HEK293 (cell line): Measurements from ENCODE around the gene LRRC4C.

Experiments
- CTCF ChIA-PET: fragments of 350-600 bp; formaldehyde crosslinking; extraction: SDS; loops from one replicate; lab custom pipeline; 2021; ENCODE audit warnings: antibody characterized with exemption; lab: Yijun Ruan, JAX
- POLR2A ChIA-PET: fragments of 300-600 bp; formaldehyde crosslinking; extraction: SDS; loops from one replicate; lab custom pipeline; 2020; ENCODE audit warnings: antibody characterized with exemption, inconsistent platforms; lab: Yijun Ruan, JAX
- H3K27ac ChIP-seq: fragments of 200-500 bp; sonication (Bioruptor generic); 2 replicates; pipeline ENCODE4 v1.5.1; 2014; ENCODE audit warnings: low read depth, low read length, control low read depth, inconsistent platforms; ENCODE audit errors: extremely low read depth
- H3K36me3 ChIP-seq, 2 experiments: fragments of 200-500 bp in 1 of 2; sonication (Bioruptor generic) in 1 of 2; 1 replicate in 1 of 2; 2 replicates in 1 of 2; pipeline ENCODE4 v1.5.1; 2014 to 2017; ENCODE audit warnings: inconsistent platforms in 2 of 2, low read length in 2 of 2; ENCODE audit not compliant: control insufficient read depth in 2 of 2, insufficient read depth in 1 of 2
- H3K4me1 ChIP-seq: fragments of 200-500 bp; sonication (Bioruptor generic); 2 replicates; pipeline ENCODE4 v1.5.1; 2014; ENCODE audit warnings: mild to moderate bottlenecking, low read length, inconsistent platforms; ENCODE audit not compliant: control insufficient read depth, insufficient read depth
- H3K4me3 ChIP-seq: 2 replicates; pipeline ENCODE4 v1.5.1; 2011; ENCODE audit warnings: low read depth, mild to moderate bottlenecking, control low read depth, low read length, moderate library complexity
- H3K9me3 ChIP-seq: fragments of 200-500 bp; sonication (Bioruptor generic); 2 replicates; pipeline ENCODE4 v1.5.1; 2014; ENCODE audit warnings: low read depth, low read length, inconsistent platforms; ENCODE audit not compliant: control insufficient read depth, insufficient read depth
- BCL11A ChIP-seq: fragments of 450-650 bp; formaldehyde crosslinking; IDR thresholded peaks from 2 replicates; pipeline ENCODE4 v1.5.1; 2016; ENCODE audit warnings: low read depth, missing biosample characterization, missing genetic modification characterization
- EGR2 ChIP-seq: fragments of 450-650 bp; formaldehyde crosslinking; IDR thresholded peaks from 2 replicates; pipeline ENCODE4 v1.5.1; 2016; ENCODE audit warnings: low read depth, missing biosample characterization, missing genetic modification characterization
- KLF1 ChIP-seq: fragments of 450-650 bp; formaldehyde crosslinking; IDR thresholded peaks from 2 replicates; pipeline ENCODE4 v1.5.1; 2016; ENCODE audit warnings: missing biosample characterization, missing genetic modification characterization
- KLF10 ChIP-seq: fragments of 450-650 bp; IDR thresholded peaks from 2 replicates; pipeline ENCODE4 v1.5.1; 2018; ENCODE audit warnings: missing biosample characterization, mild to moderate bottlenecking, missing genetic modification characterization
- KLF17 ChIP-seq: fragments of 450-650 bp; formaldehyde crosslinking; IDR thresholded peaks from 2 replicates; pipeline ENCODE4 v1.5.1; 2016; ENCODE audit warnings: missing biosample characterization, missing genetic modification characterization
- PRDM1 ChIP-seq: fragments of 450-650 bp; formaldehyde crosslinking; IDR thresholded peaks from 2 replicates; pipeline ENCODE4; 2016; ENCODE audit warnings: missing biosample characterization, missing genetic modification characterization
- REPIN1 ChIP-seq: fragments of 450-650 bp; formaldehyde crosslinking; IDR thresholded peaks from 2 replicates; pipeline ENCODE4 v1.5.1; 2017; ENCODE audit warnings: missing biosample characterization, missing genetic modification characterization, low read depth
- SALL2 ChIP-seq: fragments of 450-650 bp; formaldehyde crosslinking; IDR thresholded peaks from 2 replicates; pipeline ENCODE4 v1.5.0; 2017; ENCODE audit warnings: missing biosample characterization, mild to moderate bottlenecking, missing genetic modification characterization, borderline replicate concordance
- SCRT2 ChIP-seq: fragments of 450-650 bp; formaldehyde crosslinking; IDR thresholded peaks from 2 replicates; pipeline ENCODE4 v1.5.1; 2016; ENCODE audit warnings: missing biosample characterization, missing genetic modification characterization
- ZBTB20 ChIP-seq: fragments of 450-650 bp; formaldehyde crosslinking; IDR thresholded peaks from 2 replicates; pipeline ENCODE4 v1.5.1; 2016; ENCODE audit warnings: missing biosample characterization, missing genetic modification characterization
- ZBTB6 ChIP-seq: fragments of 450-650 bp; formaldehyde crosslinking; IDR thresholded peaks from 2 replicates; pipeline ENCODE4 v1.5.1; 2017; ENCODE audit warnings: missing biosample characterization, missing genetic modification characterization
- ZNF174 ChIP-seq: fragments of 450-650 bp; formaldehyde crosslinking; IDR thresholded peaks from 2 replicates; pipeline ENCODE4 v1.5.0; 2017; ENCODE audit warnings: missing biosample characterization, mild to moderate bottlenecking, missing genetic modification characterization
- ZNF175 ChIP-seq: fragments of 450-650 bp; formaldehyde crosslinking; IDR thresholded peaks from 2 replicates; pipeline ENCODE4 v1.5.1; 2016; ENCODE audit warnings: missing biosample characterization, missing genetic modification characterization
- ZNF211 ChIP-seq: fragments of 450-650 bp; formaldehyde crosslinking; IDR thresholded peaks from 2 replicates; pipeline ENCODE4 v1.5.1; 2016; ENCODE audit warnings: low read depth, missing biosample characterization, missing genetic modification characterization
- ZNF248 ChIP-seq: fragments of 450-650 bp; formaldehyde crosslinking; IDR thresholded peaks from 2 replicates; pipeline ENCODE4 v1.5.1; 2017; ENCODE audit warnings: missing biosample characterization, missing genetic modification characterization
- ZNF292 ChIP-seq: fragments of 450-650 bp; formaldehyde crosslinking; IDR thresholded peaks from 2 replicates; pipeline ENCODE4 v1.5.1; 2016; ENCODE audit warnings: low read depth, missing biosample characterization, missing genetic modification characterization, borderline replicate concordance
- ZNF302 ChIP-seq: fragments of 450-650 bp; formaldehyde crosslinking; IDR thresholded peaks from 2 replicates; pipeline ENCODE4 v1.5.1; 2016; ENCODE audit warnings: missing biosample characterization, missing genetic modification characterization, low read depth
- ZNF335 ChIP-seq: fragments of 450-650 bp; formaldehyde crosslinking; conservative IDR thresholded peaks from 2 replicates; pipeline ENCODE4 v1.5.1; 2016; ENCODE audit warnings: missing biosample characterization, missing genetic modification characterization
- ZNF341 ChIP-seq: fragments of 450-650 bp; formaldehyde crosslinking; IDR thresholded peaks from 2 replicates; pipeline ENCODE4; 2016; ENCODE audit warnings: low read depth, missing biosample characterization, missing genetic modification characterization
- ZNF549 ChIP-seq: fragments of 450-650 bp; IDR thresholded peaks from 2 replicates; pipeline ENCODE4 v1.5.1; 2018; ENCODE audit warnings: missing biosample characterization, missing genetic modification characterization, mild to moderate bottlenecking, inconsistent platforms, moderate library complexity
- ZNF645 ChIP-seq: fragments of 450-650 bp; formaldehyde crosslinking; IDR thresholded peaks from 2 replicates; pipeline ENCODE4; 2016; ENCODE audit warnings: missing biosample characterization, missing genetic modification characterization
- ZNF654 ChIP-seq: fragments of 450-650 bp; formaldehyde crosslinking; IDR thresholded peaks from 2 replicates; pipeline ENCODE4 v1.5.1; 2016; ENCODE audit warnings: low read depth, missing biosample characterization, missing genetic modification characterization
- ZNF830 ChIP-seq: fragments of 450-650 bp; IDR thresholded peaks from 2 replicates; pipeline ENCODE4 v1.5.0; 2018; ENCODE audit warnings: missing biosample characterization, missing genetic modification characterization, low read depth, mild to moderate bottlenecking, moderate library complexity
- TF ChIP-seq, protein P1 (sequence below): fragments of 450-650 bp; formaldehyde crosslinking; IDR thresholded peaks from 2 replicates; pipeline ENCODE4 v1.5.1; 2016; ENCODE audit warnings: missing biosample characterization, missing genetic modification characterization
- TF ChIP-seq, protein P2 (sequence below): fragments of 450-650 bp; formaldehyde crosslinking; IDR thresholded peaks from 2 replicates; pipeline ENCODE4 v1.5.1; 2016; ENCODE audit warnings: missing biosample characterization, missing genetic modification characterization
- TF ChIP-seq, protein P3 (sequence below): fragments of 450-650 bp; formaldehyde crosslinking; IDR thresholded peaks from 2 replicates; pipeline ENCODE4 v1.5.1; 2016; ENCODE audit warnings: missing biosample characterization, missing genetic modification characterization

Gene LRRC4C

DNA sequence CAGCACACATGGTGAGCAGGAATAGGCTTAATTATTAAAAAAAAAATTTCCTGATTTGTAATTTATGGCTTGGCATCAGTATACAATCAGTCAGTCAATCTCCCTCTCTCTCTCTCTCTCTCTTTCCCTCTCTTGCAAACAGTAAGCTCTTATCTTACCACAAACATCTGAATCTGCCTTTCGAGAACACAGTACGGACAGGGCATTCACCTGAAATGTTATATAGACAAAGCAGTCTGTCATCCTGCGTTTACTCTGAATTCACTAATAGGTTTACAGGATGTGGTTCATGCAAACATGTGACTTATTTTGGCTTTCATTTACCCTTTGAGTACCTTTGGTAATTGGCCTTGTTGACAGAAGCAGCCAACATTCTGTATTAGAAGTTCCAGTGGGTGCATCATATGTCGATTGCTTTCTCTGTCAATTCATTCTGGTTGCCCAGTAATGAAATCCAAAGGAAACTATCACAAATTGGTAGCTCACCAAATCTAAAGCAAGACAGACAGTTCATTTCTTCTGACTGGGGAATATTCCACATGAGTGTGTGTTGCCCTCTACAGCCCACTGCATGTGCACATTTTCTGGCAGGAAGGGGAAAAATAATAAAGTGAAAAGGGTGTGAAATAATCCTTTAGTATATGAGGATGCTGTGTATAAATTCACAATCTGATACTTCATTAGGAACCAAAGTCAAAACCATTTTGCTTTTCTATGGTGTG is 1058.2 kb downstream of the LRRC4C start:
- no peaks in the 10 kb centered on the region for H3K36me3 ChIP-seq
- POLR2A ChIA-PET = no interaction called here
- TF ChIP-seq KLF10 (tag by site-specific recombination) (no peak), ZNF302 (tag by site-specific recombination) (no peak), BCL11A (tag by site-specific recombination) (no peak), ZNF248 (tag by site-specific recombination) (no peak), ZNF654 (tag by site-specific recombination) (no peak), EGR2 (tag by site-specific recombination) (no peak), ZBTB6 (tag by site-specific recombination) (no peak), KLF17 (tag by site-specific recombination) (no peak), ZNF211 (tag by site-specific recombination) (no peak)
- CTCF ChIA-PET = interaction anchor here (0.7 kb wide), 1 partner anchor 157 kb away, joined by 3 read pairs; no protein-coding TSS in a partner anchor
- H3K9me3 ChIP-seq = no peaks in the 10 kb centered on the region
- H3K27ac ChIP-seq = no peak overlapping the region
- no peak overlapping the region for H3K4me3 ChIP-seq
- no peaks in the 10 kb centered on the region for H3K4me1 ChIP-seq

GRCh38 chr11:40397141-40397540 is 1062.3 kb downstream of the LRRC4C start:
- H3K4me3 ChIP-seq = no peak overlapping the region
- no peaks in the 10 kb centered on the region for H3K36me3 ChIP-seq
- no peaks in the 10 kb centered on the region for H3K9me3 ChIP-seq
- ChIA-PET POLR2A (no interaction called here), CTCF (no interaction called here)
- no peak overlapping the region for H3K27ac ChIP-seq
- H3K4me1 ChIP-seq = no peaks in the 10 kb centered on the region
- no peak for TF ChIP-seq KLF1
- TF ChIP-seq, protein P1, sequence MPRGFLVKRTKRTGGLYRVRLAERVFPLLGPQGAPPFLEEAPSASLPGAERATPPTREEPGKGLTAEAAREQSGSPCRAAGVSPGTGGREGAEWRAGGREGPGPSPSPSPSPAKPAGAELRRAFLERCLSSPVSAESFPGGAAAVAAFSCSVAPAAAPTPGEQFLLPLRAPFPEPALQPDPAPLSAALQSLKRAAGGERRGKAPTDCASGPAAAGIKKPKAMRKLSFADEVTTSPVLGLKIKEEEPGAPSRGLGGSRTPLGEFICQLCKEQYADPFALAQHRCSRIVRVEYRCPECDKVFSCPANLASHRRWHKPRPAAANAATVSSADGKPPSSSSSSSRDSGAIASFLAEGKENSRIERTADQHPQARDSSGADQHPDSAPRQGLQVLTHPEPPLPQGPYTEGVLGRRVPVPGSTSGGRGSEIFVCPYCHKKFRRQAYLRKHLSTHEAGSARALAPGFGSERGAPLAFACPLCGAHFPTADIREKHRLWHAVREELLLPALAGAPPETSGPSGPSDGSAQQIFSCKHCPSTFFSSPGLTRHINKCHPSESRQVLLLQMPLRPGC (tag by site-specific recombination) = no peak
- TF ChIP-seq ZNF174 (tag by site-specific recombination) = no peak
- TF ChIP-seq, protein P2, sequence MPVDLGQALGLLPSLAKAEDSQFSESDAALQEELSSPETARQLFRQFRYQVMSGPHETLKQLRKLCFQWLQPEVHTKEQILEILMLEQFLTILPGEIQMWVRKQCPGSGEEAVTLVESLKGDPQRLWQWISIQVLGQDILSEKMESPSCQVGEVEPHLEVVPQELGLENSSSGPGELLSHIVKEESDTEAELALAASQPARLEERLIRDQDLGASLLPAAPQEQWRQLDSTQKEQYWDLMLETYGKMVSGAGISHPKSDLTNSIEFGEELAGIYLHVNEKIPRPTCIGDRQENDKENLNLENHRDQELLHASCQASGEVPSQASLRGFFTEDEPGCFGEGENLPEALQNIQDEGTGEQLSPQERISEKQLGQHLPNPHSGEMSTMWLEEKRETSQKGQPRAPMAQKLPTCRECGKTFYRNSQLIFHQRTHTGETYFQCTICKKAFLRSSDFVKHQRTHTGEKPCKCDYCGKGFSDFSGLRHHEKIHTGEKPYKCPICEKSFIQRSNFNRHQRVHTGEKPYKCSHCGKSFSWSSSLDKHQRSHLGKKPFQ (tag by site-specific recombination) = no peak
- no peak for TF ChIP-seq ZNF335 (tag by site-specific recombination)
- TF ChIP-seq ZNF830 (tag by site-specific recombination) = no peak
- no peak for TF ChIP-seq ZNF341 (tag by site-specific recombination)
- TF ChIP-seq ZBTB20 (tag by site-specific recombination) = no peak
- no peak for TF ChIP-seq SALL2 (tag by site-specific recombination)
- TF ChIP-seq REPIN1 (tag by site-specific recombination) = no peak
- no peak for TF ChIP-seq PRDM1 (tag by site-specific recombination)
- TF ChIP-seq ZNF645 (tag by site-specific recombination) = no peak
- TF ChIP-seq, protein P3, sequence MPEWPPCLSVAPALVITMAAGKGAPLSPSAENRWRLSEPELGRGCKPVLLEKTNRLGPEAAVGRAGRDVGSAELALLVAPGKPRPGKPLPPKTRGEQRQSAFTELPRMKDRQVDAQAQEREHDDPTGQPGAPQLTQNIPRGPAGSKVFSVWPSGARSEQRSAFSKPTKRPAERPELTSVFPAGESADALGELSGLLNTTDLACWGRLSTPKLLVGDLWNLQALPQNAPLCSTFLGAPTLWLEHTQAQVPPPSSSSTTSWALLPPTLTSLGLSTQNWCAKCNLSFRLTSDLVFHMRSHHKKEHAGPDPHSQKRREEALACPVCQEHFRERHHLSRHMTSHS = no peak
- TF ChIP-seq SCRT2 = no peak
- no peak for TF ChIP-seq ZNF292 (tag by site-specific recombination)
- TF ChIP-seq ZNF175 (tag by site-specific recombination) = no peak
- TF ChIP-seq ZNF549 = no peak
